ELR (cell line): ENCODE results near the gene TRUB1.
A peak's percentile ranks its signal among the peaks of the same experiment; 100 is the strongest.

Experiments used
- DNase-seq: peaks from one replicate; pipeline ENCODE4 v3.0.0-alpha.2; 2015; ENCODE audit warnings: low read depth

Gene TRUB1

DNA sequence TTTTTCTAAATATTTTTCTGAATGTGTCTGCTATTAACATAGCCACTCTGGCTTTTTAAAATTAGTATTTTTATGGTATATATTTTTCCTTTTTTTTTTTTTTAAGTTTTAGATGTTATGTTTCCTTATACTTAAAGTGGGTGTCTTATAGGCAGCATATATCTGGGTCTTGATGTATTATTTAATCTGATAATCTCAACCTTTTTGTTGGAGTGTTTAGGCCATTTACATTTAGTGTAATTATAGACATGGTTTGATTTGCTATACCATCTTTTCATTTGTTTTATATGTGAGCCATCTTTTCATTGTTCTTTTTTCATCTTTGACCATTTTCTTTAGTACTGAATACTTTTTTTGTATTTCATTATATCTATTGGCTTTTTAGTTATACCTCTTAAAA is 45.0 kb downstream of the TRUB1 start:
- DNase-seq, result no peak

GRCh38 chr10:114987995-114988394 is 50.0 kb downstream of the TRUB1 start:
- peak; percentile 10 for DNase-seq

- no peak for DNase-seq
These were observed 52.6 kb downstream of the TRUB1 start for GRCh38 chr10:114990586-114990985.

DNA sequence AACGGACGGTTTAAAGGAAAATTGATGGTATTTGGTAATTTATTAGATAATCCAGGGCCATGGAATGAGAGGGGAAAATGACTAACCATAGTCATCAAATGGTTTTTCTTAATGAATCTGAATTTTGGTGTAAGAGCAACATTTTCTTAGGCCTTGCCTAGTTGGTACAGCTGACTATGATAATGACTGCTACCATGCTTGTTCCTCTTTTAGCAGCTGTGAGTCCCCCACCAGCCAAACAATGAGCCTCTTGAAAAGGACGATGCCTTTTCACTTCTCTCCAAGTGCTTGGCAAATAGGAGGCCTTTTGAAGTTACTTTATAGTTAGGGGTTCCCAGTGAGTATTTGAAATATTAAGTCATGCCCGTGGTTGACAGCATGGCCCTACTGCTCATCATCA is 53.0 kb downstream of the TRUB1 start:
- no peak for DNase-seq

DNA sequence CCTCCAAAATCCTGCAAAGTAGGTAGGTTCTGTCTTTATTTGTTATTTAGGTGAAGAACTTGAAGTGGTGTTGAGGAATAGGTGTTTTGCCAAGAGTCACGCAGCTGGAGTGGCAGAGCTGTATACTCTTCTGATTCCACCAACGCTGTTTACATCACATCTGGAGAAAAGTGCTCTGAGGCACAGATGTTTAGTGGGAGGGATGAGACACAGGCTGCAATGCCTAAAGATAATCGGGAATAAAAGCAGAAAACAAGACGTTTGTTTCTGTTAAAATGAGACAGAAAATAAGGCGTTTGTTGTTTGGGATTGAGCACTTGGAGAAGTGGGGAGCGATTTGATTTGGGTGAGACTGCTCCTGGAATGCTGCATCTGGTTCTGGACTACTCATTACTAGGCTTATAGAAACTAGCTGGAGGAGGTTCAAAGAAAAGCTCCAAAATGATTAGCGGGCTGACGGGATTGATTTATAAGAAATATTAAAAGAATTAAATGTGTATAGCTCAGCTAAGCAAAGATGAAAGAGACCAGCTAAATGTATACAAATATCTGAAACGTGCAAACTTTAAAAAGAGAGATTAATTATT is 54.3 kb downstream of the TRUB1 start:
- no peak for DNase-seq

DNA sequence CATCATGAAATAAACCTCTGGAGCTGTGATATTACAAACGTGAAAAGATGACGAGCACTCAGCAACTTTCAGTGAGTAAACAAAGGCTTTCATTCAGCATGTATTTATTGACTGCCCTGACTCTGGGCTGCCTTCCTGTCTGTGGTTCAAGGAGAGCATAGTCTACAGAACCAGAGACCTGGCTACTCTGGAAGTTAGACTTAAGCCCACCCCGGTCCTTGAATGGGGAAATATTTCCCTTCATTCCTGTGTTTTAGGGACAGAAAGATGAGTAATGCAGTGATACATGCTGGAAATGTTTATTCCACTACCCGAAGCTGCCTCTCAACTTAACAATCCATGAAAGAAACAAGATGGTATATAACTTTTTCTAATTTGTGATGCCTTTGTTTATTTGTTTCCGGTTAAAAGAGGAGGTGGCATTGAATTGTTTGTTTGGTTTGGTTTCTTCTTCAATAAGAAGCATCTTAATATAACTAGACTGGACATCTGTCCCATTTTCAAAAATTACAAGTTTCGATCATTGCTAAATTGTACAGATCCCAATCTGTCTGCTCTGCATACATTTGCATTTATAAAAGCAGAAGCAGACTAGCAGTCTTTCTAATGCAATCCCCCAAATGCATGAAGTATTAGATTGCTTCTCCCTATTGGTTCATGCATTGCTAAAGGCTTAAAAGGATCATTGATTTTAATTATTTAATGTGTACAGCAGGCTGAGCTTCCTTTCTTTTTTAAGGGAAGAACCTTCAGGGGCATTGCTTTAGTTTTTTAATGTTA is 57.7 kb downstream of the TRUB1 start:
- DNase-seq, result peak; percentile 76

GRCh38 chr10:114996542-114996941 is 58.5 kb downstream of the TRUB1 start:
- peak; percentile 67 for DNase-seq

GRCh38 chr10:114998993-114999392 is 61.0 kb downstream of the TRUB1 start:
- no peak for DNase-seq

DNA sequence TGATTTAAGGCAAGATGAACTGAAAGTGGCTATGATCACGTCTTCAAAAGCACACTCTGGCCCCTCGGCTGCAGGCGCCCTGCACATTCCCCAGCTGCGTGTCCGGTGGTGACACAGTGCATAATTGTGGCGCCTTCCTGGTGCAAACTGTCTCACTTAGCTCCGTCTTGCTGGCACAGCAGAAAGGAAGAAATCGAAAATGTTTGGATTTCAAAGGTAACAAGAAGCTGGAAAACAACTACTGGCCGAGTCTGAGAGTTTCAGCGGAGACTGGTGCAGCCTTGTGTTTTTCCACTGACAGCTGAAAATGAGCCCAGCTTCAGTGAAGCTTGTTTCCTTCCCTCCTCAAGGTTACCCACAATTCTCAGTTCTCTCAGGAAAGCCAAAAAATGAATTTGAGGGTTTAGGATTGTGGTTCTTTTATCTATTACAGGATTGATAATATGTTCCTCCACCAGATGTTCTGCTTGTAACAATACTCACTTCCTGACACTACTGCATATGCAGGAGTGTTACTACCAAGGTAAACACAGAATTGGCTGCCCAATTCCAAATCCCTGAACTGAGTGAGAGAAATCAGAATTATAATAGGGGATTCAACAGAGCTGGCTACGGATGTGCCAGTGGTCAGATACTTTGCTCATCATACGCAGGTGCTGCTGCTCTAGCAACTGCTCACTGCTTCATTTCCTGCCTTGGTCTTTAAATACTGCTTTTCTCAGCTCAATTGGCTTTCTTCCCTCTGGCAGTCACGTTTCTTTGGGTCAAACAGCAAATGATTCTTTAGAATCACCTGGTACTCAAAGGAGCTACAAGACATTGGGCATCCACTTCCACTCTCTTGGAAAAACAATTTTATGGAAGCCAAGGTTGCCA is 63.7 kb downstream of the TRUB1 start:
- DNase-seq, result no peak

- no peak for DNase-seq
These were observed 65.4 kb downstream of the TRUB1 start for GRCh38 chr10:115003396-115003795.

DNA sequence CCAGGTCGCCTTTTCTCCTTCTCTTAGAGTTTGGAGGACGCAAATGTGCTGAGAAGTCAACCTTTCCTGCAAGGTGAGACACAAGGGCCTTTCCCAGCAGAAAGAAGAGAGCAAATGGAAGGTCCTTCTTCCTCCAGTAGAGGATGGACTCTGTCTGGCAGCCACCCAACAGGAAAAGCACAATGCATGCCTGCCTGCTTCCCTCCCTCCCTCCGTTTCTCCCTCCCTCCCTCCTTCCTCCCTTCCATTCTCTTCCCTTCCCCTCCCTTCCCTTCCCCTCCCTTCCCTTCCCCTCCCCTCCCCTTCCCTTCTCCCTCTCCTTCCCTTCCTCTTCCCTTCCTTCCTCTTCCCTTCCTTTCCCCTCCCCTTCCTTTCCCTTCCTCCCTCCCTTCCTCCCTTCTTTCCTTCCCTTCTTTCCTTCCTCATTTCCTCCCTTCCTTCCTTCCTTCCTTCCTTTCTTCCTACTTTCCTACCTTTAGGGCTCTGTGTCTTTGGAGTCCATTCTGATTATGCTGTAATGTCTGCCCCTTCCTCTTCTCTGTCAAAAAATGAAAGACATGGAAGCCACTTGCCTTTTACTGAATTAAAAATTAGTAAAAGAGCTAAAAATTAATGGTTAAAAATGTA is 66.4 kb downstream of the TRUB1 start:
- DNase-seq, result no peak

- DNase-seq, result no peak
These were observed 67.8 kb downstream of the TRUB1 start for GRCh38 chr10:115005771-115006170.

DNA sequence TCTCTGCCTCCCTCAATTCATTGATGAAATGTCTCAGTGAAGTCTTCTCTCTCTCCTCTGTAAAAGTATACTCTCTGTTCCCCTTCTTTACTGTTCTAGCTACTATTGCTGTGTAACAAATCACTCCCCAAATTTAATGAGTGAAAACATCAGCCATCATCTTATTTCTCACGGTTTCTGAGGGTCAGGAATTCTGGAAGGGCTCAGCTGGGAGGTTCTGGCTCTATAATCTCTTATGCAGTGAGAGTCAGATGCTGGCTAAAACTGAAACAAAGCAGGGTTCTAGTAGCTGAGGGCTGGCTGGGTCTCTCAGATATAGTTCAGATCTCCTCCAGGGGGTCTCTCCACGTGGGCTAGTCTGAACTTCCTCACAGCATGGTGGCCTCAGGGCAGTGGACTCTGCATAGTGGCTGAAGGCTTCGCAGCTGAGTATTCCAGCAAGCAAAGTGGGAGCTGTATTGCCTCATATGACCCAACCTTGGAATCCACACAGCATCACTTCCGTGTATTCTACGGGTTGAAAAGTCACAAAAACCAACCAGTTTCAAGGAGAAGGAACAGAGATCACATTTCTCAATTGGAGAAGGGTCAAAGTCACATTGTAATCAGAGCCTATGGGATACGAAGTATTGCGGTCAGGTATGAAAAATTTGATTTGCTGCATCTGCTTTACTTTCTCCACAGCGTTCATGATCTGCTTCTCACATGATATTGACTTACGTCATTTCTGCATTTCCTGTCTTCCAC is 80.4 kb downstream of the TRUB1 start:
- no peak for DNase-seq

GRCh38 chr10:115020449-115020848 is 82.5 kb downstream of the TRUB1 start:
- DNase-seq, result no peak

- no peak for DNase-seq
These were observed 84.7 kb downstream of the TRUB1 start for GRCh38 chr10:115022733-115023132.

GRCh38 chr10:115023715-115024114 is 85.7 kb downstream of the TRUB1 start:
- no peak for DNase-seq

GRCh38 chr10:115024371-115024770 is 86.4 kb downstream of the TRUB1 start:
- DNase-seq, result no peak

DNA sequence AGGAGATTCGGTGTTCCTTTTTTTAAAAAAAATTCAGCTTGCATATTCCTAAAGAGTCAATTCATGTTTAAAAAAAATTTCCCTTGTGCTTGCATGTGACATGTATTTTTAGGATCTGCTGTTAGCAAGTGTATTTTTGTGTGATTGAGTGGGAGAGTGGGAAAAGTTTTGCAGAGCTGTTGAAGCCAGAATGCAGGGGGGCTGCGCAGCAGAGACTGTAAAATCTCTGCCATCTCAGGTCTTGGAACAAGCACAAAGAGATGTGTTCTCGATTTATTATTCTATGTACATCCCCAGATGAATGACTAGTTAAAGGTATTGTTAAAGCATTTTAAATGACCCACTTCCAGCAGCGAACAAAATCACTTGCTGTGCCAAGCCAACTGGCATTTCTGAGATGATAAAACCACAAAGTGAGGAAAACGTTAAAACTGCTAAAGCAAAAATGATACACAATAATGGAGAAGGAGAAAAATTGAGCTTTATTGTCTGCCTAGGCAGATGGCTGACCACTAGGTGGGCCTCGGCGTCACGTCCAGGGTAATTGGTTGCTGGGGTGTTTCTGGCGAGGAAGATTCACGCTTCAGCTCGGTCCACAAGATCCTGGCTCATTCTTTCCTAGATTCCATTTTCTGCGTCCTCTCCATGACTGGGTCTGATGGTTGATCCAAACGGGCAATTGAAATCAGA is 88.2 kb downstream of the TRUB1 start:
- DNase-seq, result no peak

GRCh38 chr10:115026746-115027140 is 88.7 kb downstream of the TRUB1 start:
- no peak for DNase-seq
